Measurements from ENCODE around the gene TRPV3. TPM values are rescaled to one million over a fixed set of nuclear protein-coding genes. Genes with fewer than 3 reads are reported as not detected.

The TRPV3 gene
- 0.30 to 0.40 TPM (median 0.36 TPM) in 5 replicates for total RNA-seq (2022; extraction: Qiagen RNA extraction)

DNA sequence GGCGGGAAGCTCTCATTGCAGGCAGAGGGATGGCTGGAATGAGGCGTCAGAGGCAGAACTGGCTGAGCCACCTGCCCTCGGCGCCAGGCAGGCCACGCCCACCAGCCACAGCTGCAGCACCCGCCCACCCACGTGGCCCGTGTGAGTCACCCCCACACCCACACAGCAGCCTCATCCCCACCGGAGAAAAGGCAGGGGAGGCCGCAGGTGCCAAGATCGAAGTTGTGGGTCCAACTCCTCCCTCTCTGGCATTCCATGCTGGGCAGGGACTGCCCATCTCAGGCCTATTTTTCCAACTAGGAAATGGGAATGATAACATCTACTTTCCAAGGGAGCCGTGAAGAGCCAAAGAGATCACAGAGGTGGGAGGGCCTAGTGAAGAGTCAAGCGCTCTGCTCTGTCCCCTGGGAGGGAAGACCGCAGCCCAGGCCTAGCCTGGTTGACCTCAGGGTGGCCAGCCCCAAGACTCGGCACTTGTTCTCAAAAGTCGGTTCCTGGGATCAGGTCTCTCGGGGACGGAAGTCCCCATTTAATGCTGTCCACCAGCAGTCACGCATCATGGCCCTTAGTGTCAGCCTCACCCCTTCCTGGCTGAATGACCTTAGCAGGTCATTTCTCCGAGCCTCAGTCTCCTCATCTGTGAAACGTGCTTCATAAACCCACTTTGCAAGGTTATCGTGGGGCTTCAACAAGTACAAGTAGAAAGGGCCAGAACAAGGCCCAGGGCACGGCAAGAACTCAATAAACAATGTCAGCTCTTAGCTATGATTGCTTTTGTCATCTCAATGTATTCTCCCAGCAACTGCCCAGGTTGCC lies at the start of gene TRPV3:
TSS of gene TRPV3 (minus strand) at position 45 of the 816 bp plus-strand sequence. CDS start 2,962 bp downstream, outside the sequence.

DNA sequence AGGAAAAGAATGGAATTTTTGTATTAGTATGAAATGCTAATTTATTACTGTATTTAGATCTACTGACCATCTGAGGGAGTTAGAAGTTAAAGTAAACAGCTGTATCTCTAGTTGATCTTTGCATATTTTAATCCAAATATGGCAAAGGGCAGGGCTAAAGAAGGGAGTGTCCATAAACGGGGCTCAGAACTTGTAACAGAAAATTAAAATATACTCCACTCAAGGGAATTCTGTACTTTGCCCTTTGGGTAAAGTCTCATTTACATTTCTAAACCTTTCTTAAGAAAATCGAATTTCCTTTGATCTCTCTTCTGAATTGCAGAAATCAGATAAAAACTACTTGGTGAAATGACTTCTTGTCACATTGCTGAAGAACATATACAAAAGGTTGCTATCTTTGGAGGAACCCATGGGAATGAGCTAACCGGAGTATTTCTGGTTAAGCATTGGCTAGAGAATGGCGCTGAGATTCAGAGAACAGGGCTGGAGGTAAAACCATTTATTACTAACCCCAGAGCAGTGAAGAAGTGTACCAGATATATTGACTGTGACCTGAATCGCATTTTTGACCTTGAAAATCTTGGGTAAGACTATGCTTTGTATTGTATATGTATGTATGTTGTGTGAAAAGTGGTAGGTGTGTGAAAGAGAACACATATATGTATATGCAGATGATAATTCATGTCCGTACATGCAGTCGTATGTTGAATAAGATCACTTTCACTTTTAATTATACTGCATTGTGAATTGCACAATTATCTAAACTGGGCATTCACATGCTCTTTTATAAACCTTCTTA lies 81.6 kb downstream of the TRPV3 start, which contains the start of gene ASPA:
TSS of gene ASPA (plus strand) at position 186 of the 799 bp plus-strand sequence. CDS start at position 349, 163 bp downstream.

DNA sequence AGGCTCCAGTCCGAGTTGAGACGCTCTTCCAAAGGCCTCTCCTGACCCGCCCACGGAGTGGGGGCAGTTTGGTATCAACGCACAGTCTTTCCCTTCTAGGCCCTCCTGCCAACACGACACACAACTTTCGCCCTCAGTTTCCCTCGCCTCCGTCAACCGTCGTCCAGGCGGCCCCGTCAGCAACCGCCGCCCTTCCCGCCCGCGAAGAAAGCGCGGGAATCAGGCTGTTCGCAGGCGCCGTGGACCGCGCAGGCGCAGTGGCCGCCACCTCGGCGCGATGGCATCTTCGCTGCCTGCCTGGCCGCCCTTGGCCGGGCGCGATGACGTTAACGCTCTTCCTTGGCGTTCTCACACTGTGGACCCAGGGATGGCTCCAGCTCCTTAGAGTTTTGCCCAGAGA lies 86.0 kb downstream of the TRPV3 start, which contains the start of gene SPATA22:
TSS of gene SPATA22 (minus strand) at position 221 of the 400 bp plus-strand sequence. CDS start 2,494 bp downstream, outside the sequence.

Other genes with a start within 250 kb of the TRPV3 start
- gene OR3A2, start 171.5 kb downstream of the TRPV3 start, total RNA-seq (2022; extraction: Qiagen RNA extraction), result not detected in 5 replicates
- gene OR1E1, start 159.4 kb downstream of the TRPV3 start, total RNA-seq (2022; extraction: Qiagen RNA extraction), result not detected in 5 replicates
- gene OR3A3, start 146.4 kb downstream of the TRPV3 start, total RNA-seq (2022; extraction: Qiagen RNA extraction), result not detected in 5 replicates
- gene OR1E2, start 124.0 kb downstream of the TRPV3 start, total RNA-seq (2022; extraction: Qiagen RNA extraction), result not detected in 5 replicates
- gene SPATA22, start 86.0 kb downstream of the TRPV3 start, total RNA-seq (2022; extraction: Qiagen RNA extraction), result not detected in 5 replicates
- gene ASPA, start 81.8 kb downstream of the TRPV3 start, total RNA-seq (2022; extraction: Qiagen RNA extraction), result not detected in 5 replicates
- gene TRPV1, start 51.6 kb upstream of the TRPV3 start, total RNA-seq (2022; extraction: Qiagen RNA extraction), result 3.5 to 4.1 TPM (median 3.9 TPM) in 5 replicates
- 13.9 to 17.2 TPM (median 15.4 TPM) in 5 replicates for gene SHPK, start 78.4 kb upstream of the TRPV3 start, total RNA-seq (2022; extraction: Qiagen RNA extraction)
- gene CTNS, start 78.9 kb upstream of the TRPV3 start, total RNA-seq (2022; extraction: Qiagen RNA extraction), result 11.8 to 17.0 TPM (median 12.2 TPM) in 5 replicates
- gene TAX1BP3, start 110.8 kb upstream of the TRPV3 start, total RNA-seq (2022; extraction: Qiagen RNA extraction), result 294 to 352 TPM (median 338 TPM) in 5 replicates
- 101 to 150 TPM (median 148 TPM) in 5 replicates for gene EMC6, start 111.0 kb upstream of the TRPV3 start, total RNA-seq (2022; extraction: Qiagen RNA extraction)
- gene P2RX5, start 138.3 kb upstream of the TRPV3 start, total RNA-seq (2022; extraction: Qiagen RNA extraction), result 19.9 to 24.4 TPM (median 23.6 TPM) in 5 replicates
- gene HASPIN, start 166.1 kb upstream of the TRPV3 start, total RNA-seq (2022; extraction: Qiagen RNA extraction), result 12.4 to 16.1 TPM (median 12.6 TPM) in 5 replicates
- 84.6 to 102 TPM (median 95.7 TPM) in 5 replicates for gene ITGAE, start 243.4 kb upstream of the TRPV3 start, total RNA-seq (2022; extraction: Qiagen RNA extraction)

Measured in A549 treated with Hydrocortisone at 1 μM for 4 hours (cell line).